HUDEP-2 (cell line): ENCODE results near the gene ATP6V1A.
A peak's percentile ranks its signal among the peaks of the same experiment; 100 is the strongest.

ENCODE experiments used
- DNase-seq, 76 experiments: peaks; one replicate each; lab custom pipeline; 2025; ENCODE audit not compliant: unreplicated experiment in 76 of 76; lab: John Stamatoyannopoulos, UW

ATP6V1A gene

GRCh38 chr3:113745756-113746547, 883 bp upstream of the ATP6V1A start, which contains the start of gene NAA50:
Gene NAA50, minus strand, starts transcription at chr3:113746249. Its CDS starts 300 bp downstream, at chr3:113745949.
- peak in 75 of 76 experiments; percentile 43 to 95 (median 85) for DNase-seq

DNA sequence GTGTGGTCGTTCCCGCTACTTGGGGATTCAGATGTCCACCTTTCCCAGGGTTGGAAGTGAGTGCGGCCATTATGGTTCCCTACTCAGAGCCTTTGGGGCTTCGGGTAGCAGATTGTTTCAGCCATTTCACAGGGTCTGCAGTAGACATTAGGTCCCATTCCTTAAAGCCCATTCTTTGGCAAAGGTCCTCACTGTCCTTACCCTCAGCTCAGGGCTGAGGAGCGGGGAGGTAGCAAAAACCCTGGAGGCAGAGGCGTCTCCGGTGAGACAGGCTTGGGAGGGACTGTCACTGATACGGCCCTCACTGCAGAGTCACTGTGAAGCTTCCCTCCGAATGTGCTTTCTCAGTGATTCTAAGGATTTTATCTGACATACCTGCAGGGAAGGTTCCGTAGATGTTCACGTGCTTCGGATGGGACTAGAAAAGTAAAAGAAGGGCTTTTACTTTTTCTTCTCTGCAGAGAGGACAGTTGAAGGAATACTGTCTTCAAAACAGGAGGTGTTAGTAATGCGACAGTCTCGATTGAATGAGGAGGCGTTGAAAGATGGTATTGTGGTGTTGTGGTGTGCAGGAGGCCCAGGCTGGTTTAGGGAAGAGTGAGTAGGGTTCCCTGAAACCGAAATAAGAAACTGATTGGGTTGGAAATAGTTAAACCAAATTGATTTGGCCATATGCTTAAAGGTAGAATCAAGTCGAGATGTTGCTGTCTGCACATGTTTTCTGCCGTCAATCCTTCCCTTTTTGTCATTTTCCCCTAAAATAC, 630 bp downstream of the ATP6V1A start:
- peak in 28 of 76 experiments; percentile 2 to 39 (median 22) for DNase-seq

- no peak for DNase-seq
These were observed 4.3 kb downstream of the ATP6V1A start for GRCh38 chr3:113751141-113751540.

- DNase-seq: no peak
These were observed 6.6 kb downstream of the ATP6V1A start for GRCh38 chr3:113753376-113753985.

GRCh38 chr3:113754494-113755159, 7.8 kb downstream of the ATP6V1A start:
- no peak for DNase-seq

- no peak for DNase-seq
These were observed 11.7 kb downstream of the ATP6V1A start for GRCh38 chr3:113758389-113759024.

DNA sequence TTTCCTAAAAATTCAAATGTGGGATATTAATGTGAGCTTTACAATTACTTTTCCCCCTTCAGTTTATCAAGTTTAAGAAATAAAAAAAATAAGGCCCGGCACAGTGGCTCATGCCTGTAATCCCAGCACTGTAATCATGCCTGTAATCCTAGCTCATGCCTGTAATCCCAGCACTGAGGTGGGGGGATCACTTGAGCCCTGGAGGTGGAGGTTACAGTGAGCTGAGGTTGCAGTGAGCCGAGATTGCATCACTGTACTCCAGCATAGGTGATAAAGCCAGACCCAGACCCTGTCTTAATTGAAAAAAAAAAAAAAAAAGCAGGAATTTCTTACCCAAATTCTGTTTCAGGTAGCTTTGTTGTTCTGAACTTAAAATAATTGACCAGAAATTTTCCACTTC, 17.9 kb downstream of the ATP6V1A start:
- no peak for DNase-seq

DNA sequence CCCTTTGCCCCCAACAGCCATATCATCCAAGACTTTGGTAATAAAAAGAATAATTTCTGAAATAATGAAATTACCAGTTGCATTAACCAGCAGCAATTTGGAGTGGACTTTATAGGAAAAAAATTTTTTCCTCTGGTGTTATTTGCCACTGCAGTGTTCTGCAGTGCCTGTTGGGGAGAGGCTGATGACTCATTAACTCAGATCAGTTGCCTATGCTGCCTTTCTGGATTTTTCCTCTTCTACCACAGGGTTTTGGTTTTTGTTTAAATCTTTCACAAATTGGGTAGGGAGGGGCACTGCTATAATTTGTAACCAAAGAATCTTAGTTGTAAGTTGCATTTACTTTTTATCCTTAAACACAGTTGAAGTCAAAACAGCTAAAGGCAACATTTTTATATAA, 22.7 kb downstream of the ATP6V1A start:
- DNase-seq: peak in 2 of 76 experiments; percentile 3 to 13

DNA sequence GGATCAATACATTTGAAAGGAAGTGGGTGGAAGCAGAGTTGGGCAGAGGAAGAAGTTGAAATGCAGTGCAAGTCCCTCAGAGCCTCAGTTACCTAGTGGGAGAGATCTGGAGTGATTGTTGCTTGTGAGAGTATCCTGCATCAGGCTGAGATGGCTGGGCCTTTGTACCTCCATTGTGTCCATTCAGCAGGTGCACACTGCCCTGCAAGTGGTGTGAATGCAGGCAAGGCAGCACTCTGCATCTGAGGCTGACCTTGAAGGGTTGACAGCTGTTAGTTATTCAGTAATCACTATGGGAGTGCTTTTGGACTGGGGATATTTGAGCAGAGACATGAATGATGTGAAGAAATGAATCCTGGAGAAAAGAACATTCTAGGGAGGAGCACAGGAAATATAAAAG, 25.2 kb downstream of the ATP6V1A start:
- no peak for DNase-seq

DNA sequence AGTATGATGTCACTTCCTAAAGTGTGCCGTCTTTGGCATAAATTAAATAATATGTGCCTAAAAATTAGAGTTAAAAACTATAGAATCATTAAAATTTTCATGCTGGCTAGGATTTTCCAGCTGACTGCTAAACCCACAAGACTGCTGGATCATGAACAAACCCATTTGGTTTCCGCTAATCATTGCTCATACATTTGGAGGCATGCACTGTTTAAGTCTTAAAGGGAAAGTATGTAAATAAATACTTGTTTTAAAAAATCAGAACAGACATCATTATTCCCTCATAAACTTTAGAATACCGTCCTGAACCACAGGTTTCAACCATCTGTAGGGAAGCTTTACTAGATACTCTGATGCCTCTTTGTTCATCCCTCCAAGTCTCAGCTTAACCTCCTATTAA, 26.5 kb downstream of the ATP6V1A start:
- no peak for DNase-seq

- DNase-seq: no peak
These were observed 28.7 kb downstream of the ATP6V1A start for GRCh38 chr3:113775516-113775915.

DNA sequence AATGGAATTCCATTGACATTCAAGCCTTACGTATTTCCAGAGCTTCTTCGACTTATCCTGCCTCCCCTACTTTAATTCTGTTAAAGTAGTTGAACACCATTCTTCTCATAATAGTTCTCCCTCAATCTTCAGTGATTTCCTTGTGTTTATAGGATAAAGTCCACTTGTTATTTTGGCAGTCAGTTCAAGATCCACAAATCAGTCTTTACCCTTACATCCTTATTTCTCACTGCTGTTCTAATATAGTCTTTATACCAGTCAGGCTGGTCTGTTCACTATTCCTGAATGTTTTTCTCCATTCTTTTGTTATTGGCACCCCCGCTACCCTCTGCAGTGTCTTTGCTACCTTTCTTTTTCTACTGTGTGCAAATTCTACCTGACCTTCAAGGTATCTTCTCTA, 29.7 kb downstream of the ATP6V1A start:
- DNase-seq: no peak

DNA sequence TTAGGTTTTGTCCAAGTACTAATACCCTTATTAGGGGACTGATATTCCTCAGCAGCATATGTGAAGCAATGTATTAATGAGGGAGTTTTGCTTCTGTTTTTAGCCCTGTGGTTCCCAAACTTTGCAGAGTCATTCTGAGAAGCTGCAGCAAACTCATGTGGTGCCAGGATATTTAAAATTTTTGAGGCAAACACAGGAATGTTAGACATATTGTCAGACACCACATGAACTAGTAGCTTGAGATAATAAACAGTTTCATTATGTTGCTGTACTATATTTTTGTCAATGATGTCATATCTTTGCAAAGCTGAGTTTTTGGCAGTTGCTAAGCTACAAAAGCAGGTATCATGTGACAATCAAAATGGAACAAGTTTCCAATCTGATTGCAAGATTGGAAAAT, 36.6 kb downstream of the ATP6V1A start:
- peak in 2 of 76 experiments; percentile 1 to 5 for DNase-seq

GRCh38 chr3:113783980-113784379, 37.1 kb downstream of the ATP6V1A start:
- DNase-seq: no peak

DNA sequence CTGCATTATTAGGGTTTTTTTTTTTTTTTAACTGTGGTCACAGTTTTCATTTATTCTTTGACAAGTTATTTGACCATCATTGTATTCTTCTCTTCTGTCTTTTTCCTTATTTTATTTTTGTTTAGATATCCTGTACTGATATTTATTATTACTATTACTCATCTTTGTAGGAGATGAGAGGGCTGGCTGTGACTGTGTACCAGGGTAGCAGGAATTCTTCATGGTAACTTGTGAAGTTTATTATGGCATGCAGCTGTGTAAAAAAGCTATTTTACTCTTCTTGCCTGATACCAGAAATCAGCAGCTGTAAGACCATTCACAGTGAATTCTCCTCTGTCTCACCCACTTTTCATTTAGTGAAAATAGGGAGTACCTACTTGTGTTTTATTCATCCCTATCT, 44.5 kb downstream of the ATP6V1A start:
- no peak for DNase-seq

DNA sequence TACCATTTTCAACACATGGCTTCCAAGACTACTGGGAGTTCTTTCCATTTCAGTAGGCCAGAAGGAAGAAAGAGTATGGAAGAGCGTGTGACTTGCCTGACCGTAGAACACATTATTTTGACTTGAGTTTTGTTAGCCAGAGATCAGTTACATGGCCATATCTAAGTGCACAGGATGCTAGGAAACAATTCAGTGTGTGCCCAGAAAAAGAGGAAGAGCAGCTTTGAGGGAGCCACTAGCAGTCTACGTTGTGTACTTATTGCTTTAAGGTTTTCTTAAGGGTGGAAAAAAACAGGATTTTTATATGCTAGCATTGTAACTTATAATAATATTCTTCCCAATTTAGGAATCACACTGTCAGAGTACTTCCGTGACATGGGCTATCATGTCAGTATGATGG, 47.7 kb downstream of the ATP6V1A start:
- DNase-seq: no peak

- no peak for DNase-seq
These were observed 48.9 kb downstream of the ATP6V1A start for GRCh38 chr3:113795693-113796092.

DNA sequence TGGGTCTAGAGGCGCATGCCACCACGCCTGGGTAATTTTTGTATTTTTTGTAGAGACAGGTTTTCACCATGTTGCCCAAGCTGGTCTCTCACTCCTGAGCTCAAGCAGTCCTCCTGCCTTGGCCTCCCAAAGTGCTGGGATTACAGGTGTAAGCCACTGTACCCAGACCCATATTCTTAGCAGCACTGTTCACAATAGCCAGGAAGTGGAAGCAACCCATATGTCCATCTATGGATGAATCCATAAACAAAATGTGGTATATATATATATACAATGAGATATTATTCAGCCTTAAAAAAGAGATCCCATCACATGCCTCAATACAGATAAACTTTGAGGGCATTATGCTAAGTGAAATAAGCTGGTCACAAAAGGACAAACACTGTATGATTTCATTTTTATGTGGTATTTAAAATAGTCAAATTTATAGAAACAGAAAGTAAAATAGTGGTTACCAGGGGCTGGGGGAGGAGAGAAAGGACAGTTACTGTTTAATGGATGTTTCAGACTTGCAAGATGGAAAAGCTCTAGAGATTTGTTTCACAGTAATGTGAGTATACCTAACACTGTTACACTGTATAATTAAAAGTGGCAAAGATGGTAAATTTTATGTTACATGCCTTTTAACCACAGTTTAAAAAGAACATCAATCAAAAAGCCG, 56.1 kb downstream of the ATP6V1A start:
- DNase-seq: no peak

- DNase-seq: no peak
These were observed 57.8 kb downstream of the ATP6V1A start for GRCh38 chr3:113804661-113805060.

DNA sequence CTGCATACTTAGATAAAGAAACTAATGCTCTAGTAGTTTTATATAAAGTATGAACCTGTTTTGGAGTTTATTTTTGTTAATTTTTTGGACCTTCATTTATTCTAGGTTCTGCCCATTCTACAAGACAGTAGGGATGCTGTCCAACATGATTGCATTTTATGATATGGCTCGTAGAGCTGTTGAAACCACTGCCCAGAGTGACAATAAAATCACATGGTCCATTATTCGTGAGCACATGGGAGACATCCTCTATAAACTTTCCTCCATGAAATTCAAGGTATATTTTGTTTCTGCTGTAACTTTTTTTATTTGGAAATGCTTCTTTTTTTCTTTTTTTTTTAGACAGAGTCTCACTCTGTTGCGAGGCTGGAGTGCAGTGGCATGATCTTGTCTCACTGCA, 58.4 kb downstream of the ATP6V1A start:
- no peak for DNase-seq
